ENCODE measurements around the gene UGT3A2.

The UGT3A2 gene

DNA sequence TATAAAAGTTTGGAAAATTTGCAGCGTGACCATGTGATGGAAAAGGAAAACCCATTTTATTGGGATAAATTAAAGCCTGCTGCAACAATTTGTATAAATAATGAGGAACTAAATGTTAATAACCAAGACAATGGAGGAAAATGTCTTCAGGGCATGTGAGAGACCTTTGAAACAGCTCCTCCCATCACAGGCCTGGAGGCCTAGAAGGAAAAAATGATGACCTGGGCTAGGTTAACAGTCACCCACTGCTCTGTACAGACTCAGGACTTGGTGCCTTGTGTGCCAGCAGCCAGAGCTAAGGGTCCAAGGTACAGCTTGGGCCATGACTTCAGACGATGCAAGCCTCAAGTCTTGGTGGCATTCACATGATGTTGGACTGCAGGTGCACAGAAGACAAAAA is 53.5 kb downstream of the UGT3A2 start:
- TF ChIP-seq, protein P1, sequence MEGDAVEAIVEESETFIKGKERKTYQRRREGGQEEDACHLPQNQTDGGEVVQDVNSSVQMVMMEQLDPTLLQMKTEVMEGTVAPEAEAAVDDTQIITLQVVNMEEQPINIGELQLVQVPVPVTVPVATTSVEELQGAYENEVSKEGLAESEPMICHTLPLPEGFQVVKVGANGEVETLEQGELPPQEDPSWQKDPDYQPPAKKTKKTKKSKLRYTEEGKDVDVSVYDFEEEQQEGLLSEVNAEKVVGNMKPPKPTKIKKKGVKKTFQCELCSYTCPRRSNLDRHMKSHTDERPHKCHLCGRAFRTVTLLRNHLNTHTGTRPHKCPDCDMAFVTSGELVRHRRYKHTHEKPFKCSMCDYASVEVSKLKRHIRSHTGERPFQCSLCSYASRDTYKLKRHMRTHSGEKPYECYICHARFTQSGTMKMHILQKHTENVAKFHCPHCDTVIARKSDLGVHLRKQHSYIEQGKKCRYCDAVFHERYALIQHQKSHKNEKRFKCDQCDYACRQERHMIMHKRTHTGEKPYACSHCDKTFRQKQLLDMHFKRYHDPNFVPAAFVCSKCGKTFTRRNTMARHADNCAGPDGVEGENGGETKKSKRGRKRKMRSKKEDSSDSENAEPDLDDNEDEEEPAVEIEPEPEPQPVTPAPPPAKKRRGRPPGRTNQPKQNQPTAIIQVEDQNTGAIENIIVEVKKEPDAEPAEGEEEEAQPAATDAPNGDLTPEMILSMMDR (IDR thresholded peaks at IDR 0.05) = no peak
- Histone ChIP-seq H3K4me1 (no peaks in the 10 kb centered on the region), H3K4me3 (ENCODE audit: low read depth, low read length) (no peak overlapping the region), H2AFZ (no peak overlapping the region), H3K4me2 (ENCODE audit: low read length) (no peak overlapping the region), H3K36me3 (ENCODE audit: control insufficient read depth, insufficient read depth, low read length) (no peaks in the 10 kb centered on the region), H3K79me2 (no peaks in the 10 kb centered on the region), H3K9ac (no peak overlapping the region), H3K27ac (no peak overlapping the region), H3K27me3 (ENCODE audit: control insufficient read depth, insufficient read depth, low read length) (no peaks in the 10 kb centered on the region), H3K9me3 (ENCODE audit: control insufficient read depth, low read length) (no peaks in the 10 kb centered on the region)

DNA sequence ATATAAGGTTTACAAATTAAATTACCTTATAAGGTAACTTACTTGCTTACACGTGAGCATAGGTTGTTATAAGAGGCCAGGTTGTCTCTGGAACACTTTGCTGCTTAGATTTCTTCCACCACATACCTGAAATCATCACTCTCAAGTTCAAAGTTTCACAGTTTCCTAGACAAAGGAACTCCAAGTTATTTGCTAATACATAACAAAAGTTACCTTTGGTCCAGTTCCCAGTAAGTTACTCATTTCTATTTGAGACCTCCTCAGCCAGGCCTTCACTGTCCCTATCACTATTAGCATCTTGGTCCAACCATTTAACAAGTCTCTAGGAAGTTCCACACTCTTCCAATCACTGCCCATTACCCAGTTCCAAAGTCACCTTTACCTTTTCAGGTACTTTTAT is 57.0 kb downstream of the UGT3A2 start:
- Histone ChIP-seq H3K79me2 (no peaks in the 10 kb centered on the region), H3K27me3 (ENCODE audit: control insufficient read depth, insufficient read depth, low read length) (no peaks in the 10 kb centered on the region), H3K36me3 (ENCODE audit: control insufficient read depth, insufficient read depth, low read length) (no peaks in the 10 kb centered on the region), H2AFZ (no peak overlapping the region), H3K4me2 (ENCODE audit: low read length) (no peak overlapping the region), H3K27ac (no peak overlapping the region), H3K4me1 (no peaks in the 10 kb centered on the region), H3K9ac (no peak overlapping the region), H3K9me3 (ENCODE audit: control insufficient read depth, low read length) (peaks cover 2% of the 10 kb centered on the region), H3K4me3 (ENCODE audit: low read depth, low read length) (no peak overlapping the region)
- TF ChIP-seq, protein P1 (IDR thresholded peaks at IDR 0.05) = no peak

DNA sequence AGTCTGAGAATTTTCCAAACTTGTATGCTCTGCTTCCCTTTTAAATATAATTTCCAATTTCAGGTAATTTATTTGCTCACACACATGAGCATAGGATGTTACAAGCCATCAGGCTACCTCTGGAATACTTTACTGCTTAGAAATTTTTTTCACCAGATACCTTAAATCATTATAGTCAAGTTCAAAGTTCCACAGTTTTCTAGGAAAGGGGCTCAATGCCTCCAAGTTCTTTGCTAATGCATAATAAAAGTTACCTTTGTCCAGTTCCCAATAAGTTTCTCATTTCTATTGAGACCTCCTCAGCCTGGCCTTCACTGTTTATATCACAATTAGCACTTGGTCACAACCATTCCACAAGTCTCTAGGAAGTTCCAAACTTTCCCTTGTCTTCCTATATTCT is 59.3 kb downstream of the UGT3A2 start:
- H3K4me2 ChIP-seq (ENCODE audit: low read length) = no peak overlapping the region
- no peaks in the 10 kb centered on the region for H3K36me3 ChIP-seq (ENCODE audit: control insufficient read depth, insufficient read depth, low read length)
- H2AFZ ChIP-seq = no peak overlapping the region
- TF ChIP-seq, protein P1 (IDR thresholded peaks at IDR 0.05) = no peak
- H3K9ac ChIP-seq = no peak overlapping the region
- H3K9me3 ChIP-seq (ENCODE audit: control insufficient read depth, low read length) = peaks cover 2% of the 10 kb centered on the region
- H3K27ac ChIP-seq = no peak overlapping the region
- no peak overlapping the region for H3K4me3 ChIP-seq (ENCODE audit: low read depth, low read length)
- H3K79me2 ChIP-seq = no peaks in the 10 kb centered on the region
- H3K27me3 ChIP-seq (ENCODE audit: control insufficient read depth, insufficient read depth, low read length) = no peaks in the 10 kb centered on the region
- H3K4me1 ChIP-seq = no peaks in the 10 kb centered on the region

- TF ChIP-seq, protein P1 (IDR thresholded peaks at IDR 0.05) = no peak
- no peaks in the 10 kb centered on the region for H3K79me2 ChIP-seq
- H3K27me3 ChIP-seq (ENCODE audit: control insufficient read depth, insufficient read depth, low read length) = no peaks in the 10 kb centered on the region
- no peak overlapping the region for H3K4me3 ChIP-seq (ENCODE audit: low read depth, low read length)
- H3K36me3 ChIP-seq (ENCODE audit: control insufficient read depth, insufficient read depth, low read length) = no peaks in the 10 kb centered on the region
- no peak overlapping the region for H3K27ac ChIP-seq
- H2AFZ ChIP-seq = no peak overlapping the region
- H3K9ac ChIP-seq = no peak overlapping the region
- no peaks in the 10 kb centered on the region for H3K4me1 ChIP-seq
- H3K9me3 ChIP-seq (ENCODE audit: control insufficient read depth, low read length) = peaks cover 2% of the 10 kb centered on the region
- H3K4me2 ChIP-seq (ENCODE audit: low read length) = no peak overlapping the region
These were observed 60.5 kb downstream of the UGT3A2 start for GRCh38 chr5:36006163-36006562.

GRCh38 chr5:36001032-36001431 is 65.7 kb downstream of the UGT3A2 start:
- Histone ChIP-seq H3K27ac (no peak overlapping the region), H3K9ac (no peak overlapping the region), H3K27me3 (ENCODE audit: control insufficient read depth, insufficient read depth, low read length) (no peaks in the 10 kb centered on the region), H3K79me2 (no peaks in the 10 kb centered on the region), H3K36me3 (ENCODE audit: control insufficient read depth, insufficient read depth, low read length) (no peaks in the 10 kb centered on the region), H3K4me1 (no peaks in the 10 kb centered on the region), H3K4me2 (ENCODE audit: low read length) (no peak overlapping the region), H2AFZ (no peak overlapping the region), H3K9me3 (ENCODE audit: control insufficient read depth, low read length) (peaks cover 2% of the 10 kb centered on the region), H3K4me3 (ENCODE audit: low read depth, low read length) (no peak overlapping the region)
- TF ChIP-seq, protein P1 (IDR thresholded peaks at IDR 0.05) = no peak

Measured in parathyroid adenoma (tissue), 2 donors.